OCI-LY7 (cell line): ENCODE measurements around the gene ZCWPW2. TPM values are rescaled to one million over a fixed set of nuclear protein-coding genes. Genes with fewer than 3 reads are reported as not detected.
A peak's percentile ranks its signal among the peaks of the same experiment; 100 is the strongest.

Source experiments
- BruUV-seq: library from RNA; stranded (reverse); fragments of 400-500 nt; replicated peaks from 2 replicates; lab custom pipeline; 2021; lab: Mats Ljungman, UMichigan
- CTCF ChIA-PET: fragments of 300-600 bp; sonication (Branson Sonifier 250); formaldehyde crosslinking; loops from one replicate; lab custom pipeline; 2022; ENCODE audit warnings: antibody characterized with exemption; ENCODE audit not compliant: unreplicated experiment; lab: Charles Lee
- POLR2A ChIA-PET: fragments of 300-600 bp; sonication (Branson Sonifier 250); formaldehyde crosslinking; loops from one replicate; lab custom pipeline; 2022; ENCODE audit warnings: antibody characterized with exemption; lab: Charles Lee
- DNase-seq: peaks from one replicate; pipeline ENCODE4 v3.0.0-alpha.2; 2015; ENCODE audit warnings: low spot score
- H2AFZ ChIP-seq: fragments of 200-600 bp; sonication (generic), shearing (Covaris generic); 2 replicates; pipeline ENCODE4 v1.6.1; 2014; ENCODE audit warnings: mild to moderate bottlenecking, antibody characterized with exemption, low read length, moderate library complexity
- H3K27ac ChIP-seq: fragments of 200-600 bp; sonication (generic); 2 replicates; pipeline ENCODE4 v1.5.1; 2014; ENCODE audit warnings: mixed run types, low read depth, mild to moderate bottlenecking, moderate library complexity, low read length, inconsistent platforms; ENCODE audit not compliant: poor library complexity, severe bottlenecking
- H3K36me3 ChIP-seq: fragments of 200-600 bp; sonication (generic); 2 replicates; pipeline ENCODE4 v1.6.1; 2014; ENCODE audit warnings: mild to moderate bottlenecking, antibody characterized with exemption, low read length, moderate library complexity, mixed read lengths; ENCODE audit not compliant: insufficient read depth
- H3K4me1 ChIP-seq: fragments of 200-600 bp; sonication (generic); 2 replicates; pipeline ENCODE4 v1.5.1; 2014; ENCODE audit warnings: mild to moderate bottlenecking, low read length; ENCODE audit not compliant: insufficient read depth, poor library complexity, severe bottlenecking
- H3K4me2 ChIP-seq: fragments of 200-600 bp; sonication (generic); 2 replicates; pipeline ENCODE4 v1.6.1; 2014; ENCODE audit warnings: mild to moderate bottlenecking, low read length
- H3K4me3 ChIP-seq: fragments of 200-600 bp; sonication (generic); 2 replicates; pipeline ENCODE4 v1.5.1; 2014; ENCODE audit warnings: mild to moderate bottlenecking, low read depth, low read length; ENCODE audit not compliant: poor library complexity, severe bottlenecking
- H3K79me2 ChIP-seq: fragments of 200-600 bp; sonication (generic); 2 replicates; pipeline ENCODE4 v1.6.1; 2016; ENCODE audit warnings: low read depth, mild to moderate bottlenecking, low read length, moderate library complexity, mixed read lengths; ENCODE audit not compliant: insufficient read depth
- H3K9me2 ChIP-seq: fragments of 200-600 bp; sonication (generic); 2 replicates; pipeline ENCODE4 v1.6.1; 2016; ENCODE audit warnings: mild to moderate bottlenecking, low read length, mixed read lengths; ENCODE audit not compliant: insufficient read depth
- H3K9me3 ChIP-seq: fragments of 200-600 bp; sonication (generic); 2 replicates; pipeline ENCODE4 v1.6.1; 2014; ENCODE audit warnings: mild to moderate bottlenecking, mixed run types, low read length, mixed read lengths
- H4K20me1 ChIP-seq: fragments of 200-600 bp; sonication (generic); 2 replicates; pipeline ENCODE4 v1.6.1; 2014; ENCODE audit warnings: mild to moderate bottlenecking, antibody characterized with exemption, low read length, moderate library complexity, mixed read lengths; ENCODE audit not compliant: insufficient read depth
- CTCF ChIP-seq: fragments of 200-600 bp; sonication (generic); conservative IDR thresholded peaks from 2 replicates; pipeline ENCODE4 v1.5.1; 2014; ENCODE audit warnings: mild to moderate bottlenecking, antibody characterized with exemption, low read length, moderate library complexity, mixed read lengths
- EZH2phosphoT487 ChIP-seq: fragments of 200-600 bp; sonication (generic); IDR thresholded peaks from 2 replicates; pipeline ENCODE4 v1.6.1; 2018; ENCODE audit warnings: low read depth, borderline replicate concordance, mild to moderate bottlenecking, mixed run types, antibody characterized with exemption, low read length, moderate library complexity, mixed read lengths
- intact Hi-C: fragments of 100-400 bp; cut with micrococcal nuclease; formaldehyde crosslinking; loops from one replicate; pipeline ENCODE4 v1.10.0; 2022; ENCODE audit not compliant: unreplicated experiment
- total RNA-seq, 2 experiments: library from RNA; depleted of rRNA in 1 of 2; stranded (reverse); fragments of >200 nt in 1 of 2; shearing (Covaris generic) in 1 of 2; gene quantifications; 2 replicates each; pipeline ENCODE4 v1.2.3, GENCODE V29; 2014 to 2022

ZCWPW2 gene
- total RNA-seq, 2 experiments from 2014 or later: 0.32 TPM; not detected in 1

GRCh38 chr3:28315711-28316110 lies 32.8 kb upstream of the ZCWPW2 start:
- H3K4me1 ChIP-seq: no peaks in the 10 kb centered on the region
- DNase-seq: no peak
- no peaks in the 10 kb centered on the region for H3K9me3 ChIP-seq
- H3K4me2 ChIP-seq: no peak overlapping the region
- no peak overlapping the region for H3K27ac ChIP-seq
- no TSS peak for BruUV-seq
- POLR2A ChIA-PET: no interaction called here
- no peaks in the 10 kb centered on the region for H3K79me2 ChIP-seq
- H3K4me3 ChIP-seq: no peak overlapping the region
- no peak for TF ChIP-seq EZH2phosphoT487
- no peak for TF ChIP-seq CTCF
- intact Hi-C loops: no loop called here
- CTCF ChIA-PET: no interaction called here
- no peak overlapping the region for H2AFZ ChIP-seq
- peaks cover 12% of the 10 kb centered on the region for H3K36me3 ChIP-seq
- H3K9me2 ChIP-seq: no peaks in the 10 kb centered on the region
- peaks cover 5% of the 10 kb centered on the region; the same call in 1 of the 2 replicates for H4K20me1 ChIP-seq

GRCh38 chr3:28316226-28316625 lies 32.3 kb upstream of the ZCWPW2 start:
- CTCF ChIA-PET: no interaction called here
- Histone ChIP-seq H3K9me3 (no peaks in the 10 kb centered on the region), H3K4me2 (no peak overlapping the region), H3K4me3 (no peak overlapping the region), H3K79me2 (no peaks in the 10 kb centered on the region), H3K36me3 (peaks cover 17% of the 10 kb centered on the region), H3K27ac (no peak overlapping the region), H4K20me1 (peaks cover 5% of the 10 kb centered on the region; the same call in 1 of the 2 replicates), H3K9me2 (no peaks in the 10 kb centered on the region), H3K4me1 (no peaks in the 10 kb centered on the region), H2AFZ (no peak overlapping the region)
- intact Hi-C loops: no loop called here
- DNase-seq: no peak
- BruUV-seq: no TSS peak
- no peak for TF ChIP-seq CTCF
- no peak for TF ChIP-seq EZH2phosphoT487
- POLR2A ChIA-PET: no interaction called here

- POLR2A ChIA-PET: interaction anchor here (0.5 to 1.3 kb wide), 2 partner anchors 10 to 1073 kb away, joined by 3 to 4 read pairs; no protein-coding TSS in a partner anchor
- no peaks in the 10 kb centered on the region for H3K4me1 ChIP-seq
- no peak overlapping the region for H3K27ac ChIP-seq
- H4K20me1 ChIP-seq: peaks cover 5% of the 10 kb centered on the region; the same call in 1 of the 2 replicates
- no peaks in the 10 kb centered on the region for H3K79me2 ChIP-seq
- H2AFZ ChIP-seq: no peak overlapping the region
- CTCF ChIA-PET: interaction anchor here (0.6 to 1.1 kb wide), 2 partner anchors 10 to 42 kb away, joined by 3 read pairs; no protein-coding TSS in a partner anchor
- no peak overlapping the region for H3K4me2 ChIP-seq
- no TSS peak for BruUV-seq
- TF ChIP-seq CTCF: peak; percentile 88
- TF ChIP-seq EZH2phosphoT487: no peak
- peaks cover 29% of the 10 kb centered on the region for H3K36me3 ChIP-seq
- no peaks in the 10 kb centered on the region for H3K9me3 ChIP-seq
- intact Hi-C loops: no loop called here
- H3K4me3 ChIP-seq: no peak overlapping the region
- H3K9me2 ChIP-seq: no peaks in the 10 kb centered on the region
- peak; percentile 63 for DNase-seq
Measured at GRCh38 chr3:28317438-28318022, 31.0 kb upstream of the ZCWPW2 start.
